ENCODE data around the gene PITX1.

GRCh38 chr5:135061001-135061400 is 27.0 kb upstream of the PITX1 start:
- TF ChIP-seq POLR2A (IDR thresholded peaks at IDR 0.05; ENCODE audit: low read depth, low read length) (no peak), TAF1 (IDR thresholded peaks at IDR 0.05; ENCODE audit: low read depth, low read length) (no peak), POLR2AphosphoS5 (IDR thresholded peaks at IDR 0.05; ENCODE audit: low read depth, low read length) (no peak), SPI1 (IDR thresholded peaks at IDR 0.05; ENCODE audit: low read depth, low read length) (no peak), PAX5 (IDR thresholded peaks at IDR 0.05; ENCODE audit: insufficient read depth, low read length, severe bottlenecking) (no peak), POU2F2 (IDR thresholded peaks at IDR 0.05; ENCODE audit: low read depth, low read length) (no peak)

Data from GM12891 (cell line).